Activated T-cell treated with anti-CD3 and anti-CD28 coated beads, Interleukin-2, amount 50 U/mL, for 24 hours (primary cell): ENCODE measurements around the gene PPIF.
A peak's percentile ranks its signal among the peaks of the same experiment; 100 is the strongest.

Source experiments
- DNase-seq: peaks from one replicate; pipeline ENCODE4 v3.0.0-alpha.2; 2020
- H3K27ac Mint-ChIP-seq: 2 replicates; pipeline ENCODE4 v1.8.0; 2020; ENCODE audit warnings: mild to moderate bottlenecking, mixed read lengths
- H3K27me3 Mint-ChIP-seq: 2 replicates; pipeline ENCODE4 v1.8.0; 2020; ENCODE audit warnings: mixed read lengths
- H3K36me3 Mint-ChIP-seq: 2 replicates; pipeline ENCODE4 v1.8.0; 2020; ENCODE audit warnings: low read depth, mixed read lengths
- H3K4me1 Mint-ChIP-seq: 2 replicates; pipeline ENCODE4 v1.8.0; 2020; ENCODE audit warnings: low read depth, mixed read lengths
- H3K4me3 Mint-ChIP-seq: 2 replicates; pipeline ENCODE4 v1.8.0; 2020; ENCODE audit warnings: mild to moderate bottlenecking, moderate library complexity, mixed read lengths
- H3K9me3 Mint-ChIP-seq: 2 replicates; pipeline ENCODE4 v1.8.0; 2020; ENCODE audit warnings: mixed read lengths

PPIF gene

GRCh38 chr10:79320820-79321493, 26.3 kb upstream of the PPIF start:
- no peak for DNase-seq
- Mint-ChIP-seq H3K4me3 (no peak overlapping the region), H3K36me3 (no peaks in the 10 kb centered on the region), H3K9me3 (peaks cover 16% of the 10 kb centered on the region), H3K4me1 (peaks cover 90% of the 10 kb centered on the region), H3K27ac (peak overlapping the region; percentile 76), H3K27me3 (no peaks in the 10 kb centered on the region)

GRCh38 chr10:79321494-79321882, 25.8 kb upstream of the PPIF start:
- Mint-ChIP-seq H3K9me3 (peaks cover 16% of the 10 kb centered on the region), H3K4me3 (no peak overlapping the region), H3K36me3 (no peaks in the 10 kb centered on the region), H3K27ac (peak overlapping the region; percentile 76), H3K4me1 (peaks cover 86% of the 10 kb centered on the region), H3K27me3 (no peaks in the 10 kb centered on the region)
- DNase-seq, result no peak

GRCh38 chr10:79321951-79322350, 25.3 kb upstream of the PPIF start:
- H3K4me3 Mint-ChIP-seq, result no peak overlapping the region
- H3K4me1 Mint-ChIP-seq, result peaks cover 82% of the 10 kb centered on the region
- H3K27ac Mint-ChIP-seq, result peak overlapping the region; percentile 76
- H3K27me3 Mint-ChIP-seq, result no peaks in the 10 kb centered on the region
- H3K36me3 Mint-ChIP-seq, result no peaks in the 10 kb centered on the region
- H3K9me3 Mint-ChIP-seq, result peaks cover 16% of the 10 kb centered on the region
- DNase-seq, result no peak

- Mint-ChIP-seq H3K4me3 (peak overlapping the region; percentile 55), H3K9me3 (peaks cover 16% of the 10 kb centered on the region), H3K27ac (peak overlapping the region; percentile 93), H3K4me1 (peaks cover 72% of the 10 kb centered on the region), H3K27me3 (no peaks in the 10 kb centered on the region), H3K36me3 (no peaks in the 10 kb centered on the region)
- DNase-seq, result peak; percentile 82
These were observed 24.4 kb upstream of the PPIF start for GRCh38 chr10:79322616-79323543.

- H3K27me3 Mint-ChIP-seq, result no peaks in the 10 kb centered on the region
- DNase-seq, result no peak
- no peaks in the 10 kb centered on the region for H3K36me3 Mint-ChIP-seq
- peak overlapping the region; percentile 55 for H3K4me3 Mint-ChIP-seq
- peaks cover 16% of the 10 kb centered on the region for H3K9me3 Mint-ChIP-seq
- peak overlapping the region; percentile 93 for H3K27ac Mint-ChIP-seq
- peaks cover 67% of the 10 kb centered on the region for H3K4me1 Mint-ChIP-seq
These were observed 23.7 kb upstream of the PPIF start for GRCh38 chr10:79323602-79324001.

GRCh38 chr10:79324032-79324695, 23.1 kb upstream of the PPIF start:
- no peak overlapping the region for H3K4me3 Mint-ChIP-seq

GRCh38 chr10:79326361-79327089, 20.7 kb upstream of the PPIF start:
- Mint-ChIP-seq H3K4me1 (peaks cover 58% of the 10 kb centered on the region), H3K27me3 (no peaks in the 10 kb centered on the region), H3K27ac (no peak overlapping the region), H3K9me3 (peaks cover 3% of the 10 kb centered on the region), H3K4me3 (no peak overlapping the region), H3K36me3 (no peaks in the 10 kb centered on the region)
- DNase-seq, result no peak

More at GRCh38 chr10:79324032-79324695, 23.1 kb upstream of the PPIF start:
- H3K4me1 Mint-ChIP-seq, result peaks cover 63% of the 10 kb centered on the region
- no peak for DNase-seq
- peak overlapping the region; percentile 93 for H3K27ac Mint-ChIP-seq
- H3K9me3 Mint-ChIP-seq, result peaks cover 10% of the 10 kb centered on the region
- H3K36me3 Mint-ChIP-seq, result no peaks in the 10 kb centered on the region
- H3K27me3 Mint-ChIP-seq, result no peaks in the 10 kb centered on the region

GRCh38 chr10:79327090-79327457, 20.2 kb upstream of the PPIF start:
- peaks cover 5% of the 10 kb centered on the region for H3K9me3 Mint-ChIP-seq
- H3K36me3 Mint-ChIP-seq, result peaks cover 3% of the 10 kb centered on the region
- H3K4me1 Mint-ChIP-seq, result peaks cover 58% of the 10 kb centered on the region
- DNase-seq, result no peak
- H3K27ac Mint-ChIP-seq, result no peak overlapping the region
- no peaks in the 10 kb centered on the region for H3K27me3 Mint-ChIP-seq
- H3K4me3 Mint-ChIP-seq, result no peak overlapping the region

- Mint-ChIP-seq H3K4me3 (no peak overlapping the region), H3K9me3 (peaks cover 4% of the 10 kb centered on the region), H3K27ac (no peak overlapping the region), H3K27me3 (no peaks in the 10 kb centered on the region), H3K4me1 (peaks cover 50% of the 10 kb centered on the region), H3K36me3 (peaks cover 3% of the 10 kb centered on the region)
- DNase-seq, result no peak
These were observed 19.0 kb upstream of the PPIF start for GRCh38 chr10:79328147-79328701.

- H3K27me3 Mint-ChIP-seq, result no peaks in the 10 kb centered on the region
- H3K27ac Mint-ChIP-seq, result no peak overlapping the region
These were observed 18.3 kb upstream of the PPIF start for GRCh38 chr10:79328737-79329504.

GRCh38 chr10:79329529-79329928, 17.7 kb upstream of the PPIF start:
- Mint-ChIP-seq H3K27ac (peak overlapping the region; percentile 1), H3K9me3 (peaks cover 4% of the 10 kb centered on the region), H3K27me3 (no peaks in the 10 kb centered on the region), H3K36me3 (peaks cover 3% of the 10 kb centered on the region), H3K4me3 (no peak overlapping the region), H3K4me1 (peaks cover 49% of the 10 kb centered on the region)
- no peak for DNase-seq

More at GRCh38 chr10:79328737-79329504, 18.3 kb upstream of the PPIF start:
- Mint-ChIP-seq H3K36me3 (peaks cover 3% of the 10 kb centered on the region), H3K9me3 (peaks cover 4% of the 10 kb centered on the region), H3K4me3 (no peak overlapping the region), H3K4me1 (peaks cover 50% of the 10 kb centered on the region)
- DNase-seq, result no peak

- H3K27ac Mint-ChIP-seq, result peak overlapping the region; percentile 94
- DNase-seq, result no peak
- H3K4me1 Mint-ChIP-seq, result peaks cover 52% of the 10 kb centered on the region
- peaks cover 3% of the 10 kb centered on the region for H3K36me3 Mint-ChIP-seq
- no peak overlapping the region for H3K4me3 Mint-ChIP-seq
- peaks cover 4% of the 10 kb centered on the region for H3K9me3 Mint-ChIP-seq
- H3K27me3 Mint-ChIP-seq, result no peaks in the 10 kb centered on the region
These were observed 16.0 kb upstream of the PPIF start for GRCh38 chr10:79331226-79331625.

GRCh38 chr10:79331709-79332108, 15.6 kb upstream of the PPIF start:
- Mint-ChIP-seq H3K36me3 (peaks cover 3% of the 10 kb centered on the region), H3K27me3 (no peaks in the 10 kb centered on the region), H3K27ac (peak overlapping the region; percentile 94), H3K4me3 (no peak overlapping the region), H3K4me1 (peaks cover 52% of the 10 kb centered on the region), H3K9me3 (peaks cover 4% of the 10 kb centered on the region)
- DNase-seq, result peak; percentile 83
